H1 (cell line): ENCODE data around the gene OMA1.

ENCODE experiments used
- EZH2 ChIP-seq: fragments of 200-600 bp; sonication (generic); IDR thresholded peaks from 2 replicates; pipeline ENCODE4 v1.7.1; 2012; ENCODE audit warnings: low read depth, mild to moderate bottlenecking, moderate library complexity, low read length, inconsistent platforms; ENCODE audit not compliant: severe bottlenecking
- POLR2A ChIP-seq, 2 experiments: IDR thresholded peaks; 1 replicate in 1 of 2; 2 replicates in 1 of 2; pipeline ENCODE4 v1.6.1; 2011; ENCODE audit warnings: low read depth in 2 of 2, low read length in 2 of 2, mild to moderate bottlenecking in 2 of 2; ENCODE audit errors: control extremely low read depth in 1 of 2
- POLR2AphosphoS5 ChIP-seq: IDR thresholded peaks from 2 replicates; pipeline ENCODE4 v1.6.1; 2011; ENCODE audit warnings: low read depth, low read length
- RAD21 ChIP-seq, 2 experiments: IDR thresholded peaks in 1 of 2; conservative IDR thresholded peaks in 1 of 2; 2 replicates each; pipeline ENCODE4 v1.6.1; 2011; ENCODE audit warnings: low read depth in 2 of 2, low read length in 2 of 2, improper control_type of control experiment in 1 of 2, inconsistent platforms in 1 of 2, mild to moderate bottlenecking in 1 of 2, moderate library complexity in 1 of 2
- ZNF274 ChIP-seq: IDR thresholded peaks from 2 replicates; pipeline ENCODE4 v1.7.0; 2012; ENCODE audit warnings: low read length, borderline replicate concordance; ENCODE audit errors: extremely low read depth

DNA sequence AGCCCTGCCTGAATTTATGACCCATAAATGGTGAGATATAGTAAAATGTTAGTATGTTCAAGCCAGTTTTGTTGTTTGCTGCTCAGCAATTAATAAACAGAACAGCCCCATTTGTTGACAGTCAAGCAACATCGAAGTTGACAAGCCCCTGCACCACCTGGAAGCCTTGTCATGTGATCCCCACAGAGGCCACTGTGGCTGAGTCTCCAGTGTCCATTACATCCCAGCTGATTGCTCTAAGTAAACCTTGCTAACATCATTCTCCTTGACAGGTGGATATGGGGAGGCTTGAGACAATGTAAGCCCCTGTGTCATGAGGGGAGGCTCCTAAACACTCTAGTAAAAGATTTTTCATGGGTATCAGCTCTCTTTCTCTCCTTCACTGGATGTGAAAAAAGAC, 48.0 kb upstream of the OMA1 start:
- no peak for TF ChIP-seq EZH2
- no peak for TF ChIP-seq RAD21 (IDR thresholded peaks at IDR 0.05 in 1 of 2, conservative IDR thresholded peaks at IDR 0.05 in 1 of 2; ENCODE audit: low read depth in 2 of 2, low read length in 2 of 2)
- TF ChIP-seq POLR2A (IDR thresholded peaks at IDR 0.05; ENCODE audit: control extremely low read depth in 1 of 2, low read depth in 2 of 2, low read length in 2 of 2) = no peak
- TF ChIP-seq POLR2AphosphoS5 = no peak
- TF ChIP-seq ZNF274 = no peak
